T-cell (primary cell): Measurements from ENCODE around the gene NTM. TPM values are rescaled to one million over a fixed set of nuclear protein-coding genes. Genes with fewer than 3 reads are reported as not detected.
"Not testable (repeated sequence)": the region's sequence is repeated elsewhere in the genome, so short reads cannot be mapped to it uniquely, and the experiment has no call there.

Source experiments
- ATAC-seq, 4 experiments: fragments of 200-7000 bp in 3 of 4; fragments of 150-1000 bp in 1 of 4; cut with Tn5 transposase; replicated peaks in 1 of 4; 1 replicate in 3 of 4; 2 replicates in 1 of 4; pipeline ENCODE4 v1.10.0; 2021; ENCODE audit warnings: moderate library complexity in 3 of 4, mild to moderate bottlenecking in 2 of 4, moderate number of reproducible peaks in 1 of 4
- CTCF ChIA-PET, 2 donors: fragments of 300-600 bp; sonication (Branson Sonifier 250); formaldehyde crosslinking; loops; one replicate each; lab custom pipeline; 2022; ENCODE audit warnings: antibody characterized with exemption in 2 of 2; lab: Charles Lee
- POLR2A ChIA-PET, 2 donors: fragments of 300-600 bp; sonication (Branson Sonifier 250); formaldehyde crosslinking; loops; one replicate each; lab custom pipeline; 2022; ENCODE audit warnings: antibody characterized with exemption in 2 of 2; lab: Charles Lee
- DNase-seq, 35 experiments: peaks; one replicate each; pipeline versions ENCODE4 v3.0.0 to v3.0.0-alpha.2; 2013 to 2023
- H3K27ac ChIP-seq: one replicate; pipeline ENCODE4 v1.5.1; 2013; ENCODE audit warnings: low read length
- H3K27me3 ChIP-seq, 2 experiments: replicated peaks in 1 of 2; 1 replicate in 1 of 2; 2 replicates in 1 of 2; pipeline versions ENCODE4 v1.6.1 to v1.7.0; 2013; ENCODE audit warnings: low read length in 1 of 2, mixed read lengths in 1 of 2; ENCODE audit not compliant: control insufficient read depth in 2 of 2, insufficient read depth in 2 of 2; ENCODE audit errors: extremely low read depth in 1 of 2
- H3K36me3 ChIP-seq, 2 donors: 1 replicate in 1 of 2; 2 replicates in 1 of 2; pipeline versions ENCODE4 v1.6.1 to v1.7.0; 2013; ENCODE audit warnings: low read length in 1 of 2; ENCODE audit not compliant: control insufficient read depth in 2 of 2, insufficient read depth in 1 of 2; ENCODE audit errors: extremely low read depth in 1 of 2
- H3K4me1 ChIP-seq, 2 experiments: 1 replicate in 1 of 2; 2 replicates in 1 of 2; pipeline versions ENCODE4 v1.6.1 to v1.7.0; 2013; ENCODE audit warnings: low read length in 2 of 2, mixed read lengths in 1 of 2; ENCODE audit not compliant: insufficient read depth in 2 of 2, control insufficient read depth in 1 of 2; ENCODE audit errors: extremely low read depth in 1 of 2
- H3K4me3 ChIP-seq, 2 donors: 1 replicate in 1 of 2; 2 replicates in 1 of 2; pipeline versions ENCODE4 v1.5.1 to v1.7.0; 2013; ENCODE audit warnings: mild to moderate bottlenecking in 2 of 2, low read length in 1 of 2, moderate library complexity in 1 of 2; ENCODE audit not compliant: control insufficient read depth in 1 of 2; ENCODE audit errors: extremely low read depth in 1 of 2
- H3K9me3 ChIP-seq: 2 replicates; pipeline ENCODE4 v1.7.0; 2013
- H3K27ac Mint-ChIP-seq, 2 donors: one replicate each; pipeline ENCODE4 v1.8.0; 2020 to 2021; ENCODE audit warnings: mild to moderate bottlenecking in 2 of 2, mixed read lengths in 2 of 2
- H3K27me3 Mint-ChIP-seq, 2 donors: one replicate each; pipeline ENCODE4 v1.8.0; 2021 to 2022; ENCODE audit warnings: mixed read lengths in 2 of 2
- H3K36me3 Mint-ChIP-seq: one replicate; pipeline ENCODE4 v1.8.0; 2021; ENCODE audit warnings: mixed read lengths
- H3K4me1 Mint-ChIP-seq, 3 donors: one replicate each; pipeline ENCODE4 v1.8.0; 2020 to 2022; ENCODE audit warnings: mixed read lengths in 3 of 3, mild to moderate bottlenecking in 1 of 3
- H3K4me3 Mint-ChIP-seq, 3 donors: one replicate each; pipeline ENCODE4 v1.8.0; 2020 to 2022; ENCODE audit warnings: mild to moderate bottlenecking in 3 of 3, mixed read lengths in 3 of 3, moderate library complexity in 3 of 3
- H3K9me3 Mint-ChIP-seq, 3 donors: one replicate each; pipeline ENCODE4 v1.8.0; 2020 to 2022; ENCODE audit warnings: mixed read lengths in 3 of 3
- WGBS: methylation state at CpG from one replicate; pipeline ENCODE4 v1.1.5; 2013; ENCODE audit warnings: missing lambda C conversion rate; ENCODE audit not compliant: insufficient coverage; 5-methylcytosine and 5-hydroxymethylcytosine counted together
- total RNA-seq, 35 experiments: library from RNA in 6 of 35; stranded (reverse) in 6 of 35; fragments of 120-200 nt in 1 of 35; gene quantifications; one replicate each; pipeline versions ENCODE4 v1.2.1 to v1.2.4 and lab custom pipeline; 2013 to 2026

NTM gene
- total RNA-seq, 5 donors from 2014 or later (not counting 1 experiment from before 2014, with no cell fraction given): not detected

- Histone ChIP-seq H3K36me3 (no peaks in the 10 kb centered on the region), H3K9me3 (no peaks in the 10 kb centered on the region), H3K4me3 (no peak overlapping the region), H3K27ac (no peak overlapping the region), H3K4me1 (no peaks in the 10 kb centered on the region), H3K27me3 (peaks cover 5 to 23% of the 10 kb centered on the region in 2 experiments)
- Mint-ChIP-seq H3K36me3 (no peaks in the 10 kb centered on the region), H3K27ac (no peak overlapping the region), H3K4me3 (no peak overlapping the region), H3K4me1 (peaks cover 0 to 2% (median 0%) of the 10 kb centered on the region in 3 donors), H3K27me3 (peaks cover 36 to 38% of the 10 kb centered on the region in 2 donors), H3K9me3 (peaks cover 0 to 11% (median 0%) of the 10 kb centered on the region in 3 donors)
- WGBS: 25% methylated on average over 1 of the region's 5 CpGs
- DNase-seq (no peak), ATAC-seq (no peak)
- ChIA-PET CTCF (no interaction called here), POLR2A (no interaction called here)
These were observed 537.0 kb downstream of the NTM start for GRCh38 chr11:131907371-131907770.

DNA sequence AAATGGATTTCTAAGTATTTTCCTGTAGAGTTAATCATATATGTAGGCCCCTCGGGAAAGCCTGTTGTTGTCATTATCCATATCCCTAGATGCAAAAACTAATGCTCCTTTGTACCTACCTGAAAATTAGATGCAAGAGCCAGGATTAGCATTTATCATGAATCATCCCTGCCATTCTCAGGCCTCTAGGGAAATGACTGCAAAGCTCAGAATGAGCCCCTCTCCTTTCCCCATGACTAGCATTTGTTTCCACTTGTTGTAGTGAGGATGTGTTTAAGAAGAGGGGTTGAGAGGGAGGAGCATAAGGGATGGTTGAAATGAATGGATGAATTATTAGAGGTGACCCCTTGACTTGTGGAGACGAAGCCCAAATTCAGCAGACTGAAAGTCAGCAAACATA, 537.9 kb downstream of the NTM start:
- H3K36me3 ChIP-seq: no peaks in the 10 kb centered on the region
- Mint-ChIP-seq H3K4me1 (peaks cover 0 to 2% (median 0%) of the 10 kb centered on the region in 3 donors), H3K36me3 (no peaks in the 10 kb centered on the region), H3K27ac (no peak overlapping the region), H3K9me3 (peaks cover 0 to 11% (median 0%) of the 10 kb centered on the region in 3 donors), H3K4me3 (no peak overlapping the region), H3K27me3 (peaks cover 42 to 45% of the 10 kb centered on the region in 2 donors)
- no peak for DNase-seq
- no peaks in the 10 kb centered on the region for H3K4me1 ChIP-seq
- H3K27ac ChIP-seq: no peak overlapping the region
- no peaks in the 10 kb centered on the region for H3K9me3 ChIP-seq
- no peak for ATAC-seq
- no CpG with 5 or more reads among the region's 2 CpGs for WGBS
- ChIA-PET CTCF (no interaction called here), POLR2A (no interaction called here)
- peaks cover 8 to 23% of the 10 kb centered on the region in 2 experiments for H3K27me3 ChIP-seq
- H3K4me3 ChIP-seq: no peak overlapping the region

DNA sequence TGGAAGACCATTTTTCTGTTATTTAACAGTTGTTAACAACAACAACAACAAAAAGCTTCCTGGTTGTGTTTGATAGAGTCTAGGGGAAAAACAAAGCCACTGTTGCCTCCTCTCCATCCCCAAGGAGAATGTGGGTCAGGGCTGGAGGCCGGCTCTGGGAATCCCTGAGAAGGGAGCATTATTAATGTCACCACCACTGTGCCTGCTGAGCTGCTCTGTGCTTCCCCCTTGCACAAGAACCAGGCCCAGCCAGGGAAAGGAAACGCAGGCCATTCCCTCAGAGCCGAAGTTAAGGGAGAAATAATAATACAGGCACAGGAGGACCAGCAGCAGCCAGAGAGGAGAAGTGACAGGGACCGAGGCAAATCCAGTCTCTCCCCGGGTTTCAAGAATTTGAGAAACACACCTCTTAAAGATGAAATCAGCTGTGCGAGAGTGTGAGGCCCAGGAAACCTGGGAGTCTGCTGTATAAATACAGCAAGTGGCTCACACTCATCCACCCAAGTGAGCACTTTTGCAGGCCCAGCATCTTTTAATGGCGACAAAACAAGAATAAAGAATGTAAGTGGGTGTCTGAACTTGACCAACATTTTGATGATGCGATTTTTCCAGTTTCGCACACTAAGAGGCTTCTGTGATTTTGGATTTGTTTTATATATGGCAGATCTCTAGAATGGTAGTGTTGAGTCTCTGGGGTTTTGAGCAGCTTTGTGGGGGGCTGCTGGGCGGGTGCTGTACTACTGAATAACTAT, 539.2 kb downstream of the NTM start:
- Mint-ChIP-seq H3K27ac (no peak overlapping the region), H3K4me3 (peak overlapping the region in 1 of 3 donors; percentile 18), H3K36me3 (no peaks in the 10 kb centered on the region), H3K9me3 (peaks cover 0 to 16% (median 0%) of the 10 kb centered on the region in 3 donors), H3K4me1 (peaks cover 0 to 2% (median 0%) of the 10 kb centered on the region in 3 donors), H3K27me3 (peaks cover 48 to 49% of the 10 kb centered on the region in 2 donors)
- Histone ChIP-seq H3K9me3 (no peaks in the 10 kb centered on the region), H3K27ac (no peak overlapping the region), H3K36me3 (no peaks in the 10 kb centered on the region), H3K27me3 (peaks cover 8 to 23% of the 10 kb centered on the region in 2 experiments), H3K4me1 (no peaks in the 10 kb centered on the region), H3K4me3 (no peak overlapping the region)
- 61% methylated on average over 6 of the region's 10 CpGs for WGBS
- ChIA-PET POLR2A (no interaction called here), CTCF (no interaction called here)
- ATAC-seq: no peak
- DNase-seq: no peak

DNA sequence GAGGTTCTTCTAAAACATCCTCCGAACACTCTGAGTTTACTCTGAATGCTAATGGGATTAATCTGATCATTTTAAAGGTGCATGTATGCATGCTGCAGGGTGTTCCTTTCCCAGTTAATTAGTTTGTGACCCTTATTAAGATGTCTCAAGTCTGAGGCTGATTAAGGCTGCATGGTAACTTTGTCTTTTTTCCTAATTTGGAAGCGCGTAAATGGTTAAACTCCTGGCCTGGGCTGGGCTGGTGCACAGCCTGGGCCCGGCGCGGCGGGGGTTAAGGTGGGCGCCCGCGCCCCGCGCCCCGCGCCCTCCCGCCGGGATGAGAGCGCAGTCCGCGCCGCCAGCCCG, 539.7 kb downstream of the NTM start:
- ATAC-seq: peak in 1 of 4 experiments; percentile 20
- Mint-ChIP-seq H3K27ac (no peak overlapping the region), H3K4me3 (peak overlapping the region in 1 of 3 donors; percentile 18), H3K9me3 (peaks cover 0 to 21% (median 0%) of the 10 kb centered on the region in 3 donors), H3K27me3 (peaks cover 48 to 49% of the 10 kb centered on the region in 2 donors), H3K4me1 (peaks cover 0 to 2% (median 0%) of the 10 kb centered on the region in 3 donors), H3K36me3 (no peaks in the 10 kb centered on the region)
- H3K27ac ChIP-seq: no peak overlapping the region
- H3K27me3 ChIP-seq: peaks cover 8 to 23% of the 10 kb centered on the region in 2 experiments
- no peak for DNase-seq
- H3K36me3 ChIP-seq: no peaks in the 10 kb centered on the region
- H3K9me3 ChIP-seq: no peaks in the 10 kb centered on the region
- ChIA-PET POLR2A (no interaction called here), CTCF (no interaction called here)
- no peak overlapping the region for H3K4me3 ChIP-seq
- WGBS: 12% methylated on average over 20 of the region's 21 CpGs
- no peaks in the 10 kb centered on the region for H3K4me1 ChIP-seq

DNA sequence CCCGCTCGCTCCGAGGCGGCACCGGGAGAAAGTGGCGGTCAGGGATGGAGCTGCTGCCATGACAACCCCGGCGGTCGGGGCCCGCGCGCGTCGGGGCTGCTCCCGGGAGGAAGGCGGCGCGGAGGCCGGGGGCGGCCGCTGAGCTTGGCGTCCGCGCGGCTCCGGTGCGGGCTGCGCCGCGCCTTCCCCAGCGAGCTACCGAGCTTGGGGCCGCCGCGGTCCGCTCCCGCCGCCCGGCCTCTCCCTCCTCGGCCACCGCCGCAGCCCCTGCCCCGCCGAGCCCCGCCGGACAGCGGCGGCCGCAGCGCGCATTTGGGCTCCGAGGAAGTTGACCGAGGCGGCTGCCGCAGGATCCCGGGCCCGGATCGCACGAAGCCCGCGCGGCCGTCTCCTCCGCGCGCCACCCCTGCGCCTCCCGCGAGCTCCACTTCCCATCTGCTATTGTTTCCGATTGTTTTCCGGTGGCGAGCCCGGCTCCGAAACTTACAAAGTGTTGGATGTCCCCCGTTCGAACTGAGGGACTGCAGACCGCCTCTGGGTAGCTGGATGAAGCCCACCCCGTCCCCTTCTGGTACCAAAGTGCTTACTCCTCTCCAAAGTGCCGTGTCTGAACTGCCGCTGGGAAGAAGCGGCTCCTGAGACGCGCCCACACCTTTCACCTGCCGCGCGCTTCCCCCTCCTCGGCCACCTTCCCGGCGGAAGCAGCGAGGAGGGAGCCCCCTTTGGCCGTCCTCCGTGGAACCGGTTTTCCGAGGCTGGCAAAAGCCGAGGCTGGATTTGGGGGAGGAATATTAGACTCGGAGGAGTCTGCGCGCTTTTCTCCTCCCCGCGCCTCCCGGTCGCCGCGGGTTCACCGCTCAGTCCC, 540.3 kb downstream of the NTM start:
- no peak for ATAC-seq
- WGBS: 2% methylated on average over 90 of the region's 105 CpGs
- Histone ChIP-seq H3K27me3 (peaks cover 8 to 23% of the 10 kb centered on the region in 2 experiments), H3K4me1 (no peaks in the 10 kb centered on the region), H3K9me3 (no peaks in the 10 kb centered on the region), H3K27ac (no peak overlapping the region), H3K4me3 (no peak overlapping the region), H3K36me3 (no peaks in the 10 kb centered on the region)
- ChIA-PET POLR2A (no interaction called here), CTCF (no interaction called here)
- peaks cover 0 to 2% (median 0%) of the 10 kb centered on the region in 3 donors for H3K4me1 Mint-ChIP-seq
- H3K36me3 Mint-ChIP-seq: no peaks in the 10 kb centered on the region
- no peak overlapping the region for H3K4me3 Mint-ChIP-seq
- no peak overlapping the region for H3K27ac Mint-ChIP-seq
- no peak for DNase-seq
- peaks cover 0 to 26% (median 0%) of the 10 kb centered on the region in 3 donors for H3K9me3 Mint-ChIP-seq
- H3K27me3 Mint-ChIP-seq: peaks cover 46 to 49% of the 10 kb centered on the region in 2 donors

GRCh38 chr11:131911388-131912032, 541.1 kb downstream of the NTM start:
- peaks cover 0 to 24% (median 0%) of the 10 kb centered on the region in 3 donors for H3K9me3 Mint-ChIP-seq
- H3K36me3 Mint-ChIP-seq, H3K36me3 ChIP-seq, ATAC-seq, H3K9me3 ChIP-seq, H3K4me1 Mint-ChIP-seq, DNase-seq, H3K4me1 ChIP-seq, POLR2A ChIA-PET, H3K27ac ChIP-seq, CTCF ChIA-PET, H3K4me3 ChIP-seq, H3K27ac Mint-ChIP-seq, H3K4me3 Mint-ChIP-seq: not testable (repeated sequence)
- H3K27me3 ChIP-seq: peaks cover 8 to 23% of the 10 kb centered on the region in 2 experiments
- 32% methylated on average over 16 of the region's 36 CpGs for WGBS
- peaks cover 46 to 49% of the 10 kb centered on the region in 2 donors for H3K27me3 Mint-ChIP-seq
